DMS114 treated with DMSO at 0.1 percent for 48 hours (cell line): ENCODE results near the gene CETP.

Experiments
- DNase-seq: peaks from one replicate; lab custom pipeline; 2025; ENCODE audit not compliant: unreplicated experiment; lab: John Stamatoyannopoulos, UW

The CETP gene

DNA sequence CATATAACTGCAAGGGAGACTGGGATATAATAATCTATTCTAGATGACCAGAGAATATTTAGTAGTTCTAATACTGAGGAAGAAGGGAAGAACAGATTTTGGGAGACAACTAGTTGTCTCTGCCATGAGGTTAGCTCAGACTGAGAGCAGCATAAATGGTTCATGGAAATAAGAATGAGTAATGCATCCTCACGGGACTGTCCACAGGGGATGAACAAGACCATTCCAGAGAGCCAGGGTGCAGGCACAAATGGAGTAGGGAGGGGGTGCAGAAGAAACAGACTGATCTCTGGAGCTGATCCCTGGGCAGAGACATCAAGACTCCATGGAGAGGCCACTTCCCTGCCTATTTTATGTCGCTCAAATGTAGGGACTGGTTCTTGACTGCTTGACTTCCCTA, 58.0 kb downstream of the CETP start:
- no peak for DNase-seq

GRCh38 chr16:57020651-57021050, 58.9 kb downstream of the CETP start:
- DNase-seq, result no peak

DNA sequence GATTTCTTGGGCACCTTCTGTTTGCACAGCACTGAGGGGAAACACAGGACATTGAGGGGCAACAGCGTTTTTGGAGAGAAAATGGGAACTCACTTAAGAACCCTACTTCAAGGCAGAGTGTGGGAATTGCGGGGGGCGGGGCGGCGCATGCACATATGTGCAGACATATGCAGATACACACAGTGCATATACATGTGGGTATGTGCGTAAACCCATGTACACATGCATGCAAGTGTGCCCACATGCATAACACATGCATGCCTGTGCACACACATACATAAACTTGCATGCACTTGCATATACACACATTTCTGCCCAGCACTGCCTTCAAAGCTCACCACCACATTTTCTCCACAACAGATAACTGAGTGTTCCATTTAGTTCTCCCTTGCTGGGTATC, 60.0 kb downstream of the CETP start:
- no peak for DNase-seq

DNA sequence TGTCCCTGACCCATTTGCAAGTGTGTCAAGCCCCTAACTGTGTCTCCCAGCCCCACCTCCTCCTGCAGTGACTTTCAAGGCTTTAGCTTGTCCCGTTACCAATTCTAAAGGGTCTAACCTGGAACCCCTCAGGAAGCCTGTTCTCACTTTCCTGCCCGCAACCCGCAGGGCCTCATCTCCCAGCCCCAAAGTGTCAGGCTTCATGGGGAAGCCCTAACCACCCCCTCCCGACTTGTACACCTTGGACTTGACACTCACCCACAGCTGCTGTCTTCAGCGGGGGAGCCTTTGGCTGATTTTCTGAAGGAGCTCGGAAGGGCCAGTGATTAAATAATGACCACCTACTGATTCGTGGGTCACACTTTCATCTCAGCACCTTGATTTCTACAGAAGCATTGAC, 60.7 kb downstream of the CETP start:
- DNase-seq, result no peak

- DNase-seq, result no peak
Measured at GRCh38 chr16:57023541-57024249, 61.9 kb downstream of the CETP start.

DNA sequence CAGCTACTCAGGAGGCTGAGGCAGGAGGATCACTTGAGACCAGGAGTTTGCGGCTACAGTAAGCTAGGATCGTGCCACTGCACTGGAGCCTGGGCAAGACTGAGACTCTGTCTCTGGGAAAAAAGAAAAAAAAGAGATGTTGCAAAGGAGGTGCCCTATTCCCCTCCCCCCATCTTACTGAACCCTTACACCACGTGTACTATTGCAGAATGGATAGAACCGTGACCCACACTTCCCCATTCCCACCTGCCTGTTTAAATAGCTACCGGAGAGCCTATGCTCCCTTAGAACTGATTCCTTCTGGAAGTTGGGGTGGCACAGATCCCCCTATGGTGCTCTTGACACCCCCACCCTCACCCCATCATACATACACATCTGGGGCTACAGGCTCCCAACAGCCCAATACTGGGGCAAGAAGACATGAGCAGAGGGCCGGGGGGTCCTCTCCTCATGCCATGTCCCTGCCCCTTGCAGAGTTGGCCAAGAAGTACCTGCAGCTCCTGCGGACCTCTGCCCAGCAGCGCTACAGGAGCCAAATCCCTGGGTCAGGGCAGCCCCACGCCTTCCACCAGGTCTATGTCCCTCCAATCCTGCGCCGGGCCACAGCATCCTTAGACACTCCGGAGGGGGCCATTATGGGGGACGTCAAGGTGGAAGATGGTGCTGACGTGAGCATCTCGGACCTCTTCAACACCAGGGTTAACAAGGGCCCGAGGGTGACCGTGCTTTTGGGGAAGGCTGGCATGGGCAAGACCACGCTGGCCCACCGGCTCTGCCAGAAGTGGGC, 63.3 kb downstream of the CETP start:
- no peak for DNase-seq

GRCh38 chr16:57025941-57026777, 64.4 kb downstream of the CETP start:
- no peak for DNase-seq

GRCh38 chr16:57026778-57027062, 65.0 kb downstream of the CETP start:
- DNase-seq, result no peak

GRCh38 chr16:57027067-57027466, 65.3 kb downstream of the CETP start:
- no peak for DNase-seq

DNA sequence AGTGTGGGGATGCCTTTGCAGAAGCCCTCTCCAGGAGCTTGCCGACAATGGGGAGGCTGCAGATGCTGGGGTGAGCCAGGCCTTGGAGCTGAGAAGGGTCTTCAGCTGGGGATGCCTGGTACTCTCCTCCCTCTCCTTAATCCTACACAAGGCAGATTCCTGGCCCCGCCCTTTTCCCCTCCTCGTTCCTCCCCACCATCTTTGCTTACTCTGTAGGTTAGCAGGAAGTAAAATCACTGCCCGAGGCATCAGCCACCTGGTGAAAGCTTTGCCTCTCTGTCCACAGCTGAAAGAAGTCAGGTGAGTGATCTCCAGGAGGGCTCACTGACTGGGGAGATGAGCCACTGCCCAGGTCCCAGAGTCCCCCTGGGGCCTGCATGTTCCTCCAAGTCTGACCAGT, 66.3 kb downstream of the CETP start:
- no peak for DNase-seq

DNA sequence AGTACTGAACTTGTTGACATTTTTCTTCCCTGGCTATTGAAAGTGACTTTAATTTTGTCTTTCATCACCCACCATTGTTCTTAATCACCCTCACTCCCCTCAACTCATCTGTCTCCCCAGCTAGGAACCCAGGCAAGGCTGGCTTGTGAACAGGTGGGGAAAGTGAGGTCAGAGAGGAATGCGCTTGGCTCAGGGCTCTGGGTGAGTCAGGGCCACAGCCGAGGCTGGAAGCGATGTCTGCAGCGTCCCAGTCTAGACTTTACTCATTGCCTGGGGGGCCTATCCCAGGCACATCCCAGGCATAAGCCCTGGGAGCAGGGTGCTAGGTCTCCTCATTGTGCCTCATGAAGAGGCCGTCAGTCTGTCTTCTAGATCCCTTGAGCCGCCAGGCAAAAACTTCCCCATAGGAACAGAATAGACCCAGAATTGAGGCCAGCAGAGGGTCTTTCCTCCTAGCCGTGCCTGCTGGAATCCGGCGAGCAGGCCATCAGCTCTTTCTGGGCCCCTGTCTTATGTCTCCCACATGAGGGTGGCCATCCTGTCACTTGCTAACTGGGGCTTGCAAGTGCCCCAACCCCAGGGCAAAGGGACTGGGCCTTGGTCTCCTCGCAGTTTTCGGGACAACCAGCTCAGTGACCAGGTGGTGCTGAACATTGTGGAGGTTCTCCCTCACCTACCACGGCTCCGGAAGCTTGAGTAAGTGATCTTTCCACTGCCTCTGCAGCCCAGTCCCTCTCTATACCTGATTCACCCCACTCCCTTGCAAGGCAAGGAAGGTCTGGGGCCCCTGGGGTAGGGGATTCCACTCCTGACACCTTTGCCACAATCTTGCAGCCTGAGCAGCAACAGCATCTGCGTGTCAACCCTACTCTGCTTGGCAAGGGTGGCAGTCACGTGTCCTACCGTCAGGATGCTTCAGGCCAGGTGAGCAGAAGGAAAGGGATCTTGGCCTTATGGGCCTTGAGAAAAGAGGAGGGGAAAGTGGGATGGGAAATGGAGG, 67.7 kb downstream of the CETP start:
- DNase-seq, result no peak

- DNase-seq, result no peak
Measured at GRCh38 chr16:57030346-57030902, 68.7 kb downstream of the CETP start.

GRCh38 chr16:57031156-57031555, 69.4 kb downstream of the CETP start:
- no peak for DNase-seq

DNA sequence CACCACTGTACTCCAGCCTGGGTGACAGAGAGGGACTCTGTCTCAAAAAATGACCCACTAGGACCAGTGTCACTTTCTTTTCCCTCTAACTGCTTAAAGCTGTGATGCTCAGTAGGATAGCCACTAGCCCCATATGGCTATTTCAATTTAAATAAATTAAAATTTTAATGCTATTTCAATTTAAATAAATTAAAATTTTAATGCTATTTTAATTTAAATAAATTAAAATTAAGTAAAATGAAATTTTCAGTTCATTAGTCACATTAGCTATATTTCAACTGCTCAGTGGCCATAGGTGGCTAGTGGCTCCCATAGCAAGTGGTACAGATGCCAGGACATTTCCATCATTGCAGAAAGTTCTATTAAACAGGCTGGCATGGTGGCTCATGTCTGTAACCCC, 70.6 kb downstream of the CETP start:
- DNase-seq, result no peak

GRCh38 chr16:57032931-57033330, 71.2 kb downstream of the CETP start:
- no peak for DNase-seq
